Stomach (tissue), 9 donors: ENCODE results near the gene PIP4K2A. TPM values are rescaled to one million over a fixed set of nuclear protein-coding genes. Genes with fewer than 3 reads are reported as not detected.
"Not testable (repeated sequence)": the region's sequence is repeated elsewhere in the genome, so short reads cannot be mapped to it uniquely, and the experiment has no call there.

Experiments
- DNase-seq, 2 donors: peaks; one replicate each; pipeline versions ENCODE4 v3.0.0 to v3.0.0-alpha.2; 2013 to 2019
- H3K27ac ChIP-seq, 5 donors: fragments of 200-600 bp in 4 of 5; sonication (generic) in 4 of 5; one replicate each; pipeline ENCODE4 v1.5.1; 2013 to 2019; ENCODE audit warnings: mild to moderate bottlenecking in 1 of 5, moderate library complexity in 1 of 5
- H3K27me3 ChIP-seq, 3 donors: fragments of 200-600 bp; sonication (generic); one replicate each; pipeline ENCODE4 v1.5.1; 2017 to 2019; ENCODE audit warnings: mixed run types in 1 of 3
- H3K36me3 ChIP-seq, 4 donors: fragments of 200-600 bp; sonication (generic); 1 replicate in 3 of 4; 2 replicates in 1 of 4; pipeline ENCODE4 v1.5.1; 2016 to 2019
- H3K4me1 ChIP-seq, 4 donors: fragments of 200-600 bp; sonication (generic); one replicate each; pipeline ENCODE4 v1.5.1; 2016 to 2019
- H3K4me3 ChIP-seq, 4 donors: fragments of 200-600 bp; sonication (generic) in 3 of 4; one replicate each; pipeline ENCODE4 v1.5.1; 2016 to 2019; ENCODE audit warnings: mild to moderate bottlenecking in 1 of 4
- H3K9me3 ChIP-seq, 4 donors: fragments of 200-600 bp; sonication (generic); one replicate each; pipeline ENCODE4 v1.5.1; 2016 to 2019
- CTCF ChIP-seq, 7 experiments: fragments of 450-650 bp in 4 of 7; fragments of 200-600 bp in 3 of 7; sonication (generic) in 3 of 7; IDR thresholded peaks; one replicate each; pipeline ENCODE4 v1.5.1; 2016 to 2019; ENCODE audit warnings: antibody characterized with exemption in 7 of 7, control low read depth in 2 of 7, mild to moderate bottlenecking in 1 of 7
- EP300 ChIP-seq: sonication (generic); formaldehyde crosslinking; IDR thresholded peaks from one replicate; pipeline ENCODE4 v1.6.1; 2017; ENCODE audit warnings: antibody characterized with exemption
- POLR2A ChIP-seq, 4 donors: fragments of 450-650 bp; IDR thresholded peaks; one replicate each; pipeline ENCODE4 v1.6.1; 2016; ENCODE audit warnings: antibody characterized with exemption in 4 of 4, control low read depth in 2 of 4, mild to moderate bottlenecking in 1 of 4, moderate library complexity in 1 of 4
- POLR2AphosphoS5 ChIP-seq, 3 donors: sonication (generic); formaldehyde crosslinking; IDR thresholded peaks; one replicate each; pipeline ENCODE4 v1.6.1; 2016; ENCODE audit warnings: antibody characterized with exemption in 3 of 3
- WGBS, 5 donors: extraction: QIAGEN DNeasy Blood & Tissue Kit in 3 of 5; methylation state at CpG; one replicate each; pipeline versions ENCODE4 v1.1.5 to v1.1.7; 2013 to 2018; 5-methylcytosine and 5-hydroxymethylcytosine counted together
- intact Hi-C: fragments of 100-400 bp; cut with DNase I; formaldehyde crosslinking; loops from one replicate; pipeline ENCODE4 v1.15.1; 2023; ENCODE audit warnings: low total_unique reads
- polyA plus RNA-seq, 3 donors: library from polyadenylated mRNA; stranded (reverse); fragments of 200-250 nt; gene quantifications; one replicate each; pipeline ENCODE4 v1.2.3, GENCODE V29; 2013
- total RNA-seq, 5 donors: library from RNA; depleted of rRNA; stranded (reverse); fragments of >200 nt; gene quantifications; one replicate each; pipeline versions ENCODE4 v1.1.0 to v1.2.3, GENCODE V29; 2014 to 2016
- donor health status: healthy with polysubstance abuse.
- donor health status: Bipolar disorder and iron deficiency.
- donor health status: healthy.

The PIP4K2A gene
- total and polyA plus RNA-seq, 8 donors: 6.7 to 61.3 (median 13.6) TPM

GRCh38 chr10:22697800-22698199 lies 16.6 kb downstream of the PIP4K2A start:
- TF ChIP-seq CTCF (IDR thresholded peaks at IDR 0.05) (no peak), POLR2A (IDR thresholded peaks at IDR 0.05) (no peak), POLR2AphosphoS5 (IDR thresholded peaks at IDR 0.05) (no peak), EP300 (no peak)
- DNase-seq: no peak
- no peaks in the 10 kb centered on the region for H3K27me3 ChIP-seq
- H3K4me3 ChIP-seq: no peak overlapping the region
- H3K4me1 ChIP-seq: peaks cover 24 to 89% (median 61%) of the 10 kb centered on the region in 4 donors
- 91 to 96% (median 94%) methylated on average over 10 of the region's 10 CpGs for WGBS, 5 donors
- intact Hi-C loops: no loop called here
- no peak overlapping the region for H3K27ac ChIP-seq
- no peaks in the 10 kb centered on the region for H3K9me3 ChIP-seq
- H3K36me3 ChIP-seq: no peaks in the 10 kb centered on the region

- H3K4me1 ChIP-seq: peaks cover 19 to 82% (median 54%) of the 10 kb centered on the region in 4 donors
- no peaks in the 10 kb centered on the region for H3K27me3 ChIP-seq
- no peak for DNase-seq
- H3K9me3 ChIP-seq: no peaks in the 10 kb centered on the region
- H3K4me3 ChIP-seq: no peak overlapping the region
- intact Hi-C loops: no loop called here
- 38 to 67% (median 44%) methylated on average over 4 of the region's 4 CpGs for WGBS, 5 donors
- TF ChIP-seq POLR2A (IDR thresholded peaks at IDR 0.05) (no peak), CTCF (IDR thresholded peaks at IDR 0.05) (no peak), EP300 (no peak), POLR2AphosphoS5 (IDR thresholded peaks at IDR 0.05) (no peak)
- no peaks in the 10 kb centered on the region for H3K36me3 ChIP-seq
- H3K27ac ChIP-seq: no peak overlapping the region
Observed at GRCh38 chr10:22697101-22697500, 17.3 kb downstream of the PIP4K2A start.

- DNase-seq: no peak
- no peak for TF ChIP-seq EP300
- TF ChIP-seq POLR2AphosphoS5 (IDR thresholded peaks at IDR 0.05): no peak
- TF ChIP-seq CTCF (IDR thresholded peaks at IDR 0.05): no peak
- TF ChIP-seq POLR2A (IDR thresholded peaks at IDR 0.05): no peak
- intact Hi-C loops: no loop called here
- Histone ChIP-seq H3K27ac (no peak overlapping the region), H3K36me3 (no peaks in the 10 kb centered on the region), H3K27me3 (no peaks in the 10 kb centered on the region), H3K4me3 (no peak overlapping the region), H3K4me1 (peaks cover 11 to 76% (median 36%) of the 10 kb centered on the region in 4 donors), H3K9me3 (no peaks in the 10 kb centered on the region)
- WGBS, 5 donors: 43 to 77% (median 66%) methylated on average over 6 of the region's 6 CpGs
Observed at GRCh38 chr10:22693860-22694259, 20.5 kb downstream of the PIP4K2A start.

GRCh38 chr10:22693371-22693784 lies 21.0 kb downstream of the PIP4K2A start:
- H3K36me3 ChIP-seq: no peaks in the 10 kb centered on the region
- no peak overlapping the region for H3K27ac ChIP-seq
- H3K9me3 ChIP-seq: no peaks in the 10 kb centered on the region
- no peak for TF ChIP-seq EP300
- TF ChIP-seq POLR2AphosphoS5 (IDR thresholded peaks at IDR 0.05): peak in 1 of 3 donors; percentile 32
- DNase-seq: no peak
- no peak overlapping the region for H3K4me3 ChIP-seq
- H3K27me3 ChIP-seq: no peaks in the 10 kb centered on the region
- WGBS, 5 donors: 51 to 80% (median 58%) methylated on average over 5 of the region's 5 CpGs
- H3K4me1 ChIP-seq: peaks cover 11 to 71% (median 35%) of the 10 kb centered on the region in 4 donors
- intact Hi-C loops: no loop called here

GRCh38 chr10:22692119-22692518 lies 22.3 kb downstream of the PIP4K2A start:
- H3K4me3 ChIP-seq: not testable (repeated sequence)
- 94 to 100% (median 97%) methylated on average over 3 to 5 of the region's 5 CpGs for WGBS, 5 donors
- peaks cover 11 to 58% (median 27%) of the 10 kb centered on the region in 4 donors for H3K4me1 ChIP-seq

More at GRCh38 chr10:22692119-22692518, 22.3 kb downstream of the PIP4K2A start:
- H3K36me3 ChIP-seq, H3K27me3 ChIP-seq, DNase-seq, H3K9me3 ChIP-seq, H3K27ac ChIP-seq, intact Hi-C loops: not testable (repeated sequence)
